Muscle layer of colon (tissue), 2 donors: ENCODE data around the gene NUDT3.
"Not testable (repeated sequence)": the region's sequence is repeated elsewhere in the genome, so short reads cannot be mapped to it uniquely, and the experiment has no call there.

Experiments
- H3K27ac ChIP-seq: one replicate; pipeline ENCODE4 v1.7.0; 2013; ENCODE audit warnings: low read depth, mild to moderate bottlenecking, low read length, moderate library complexity
- H3K27me3 ChIP-seq, 2 donors: one replicate each; pipeline ENCODE4 v1.7.0; 2013; ENCODE audit warnings: low read length in 2 of 2, mild to moderate bottlenecking in 2 of 2; ENCODE audit not compliant: insufficient read depth in 2 of 2, control insufficient read depth in 1 of 2
- H3K36me3 ChIP-seq: one replicate; pipeline ENCODE4 v1.7.0; 2013; ENCODE audit warnings: mild to moderate bottlenecking, low read length; ENCODE audit not compliant: insufficient read depth
- H3K4me1 ChIP-seq: one replicate; pipeline ENCODE4 v1.7.0; 2013; ENCODE audit warnings: mild to moderate bottlenecking, low read length; ENCODE audit not compliant: insufficient read depth
- H3K4me3 ChIP-seq, 2 donors: one replicate each; pipeline ENCODE4 v1.7.0; 2013; ENCODE audit warnings: low read length in 2 of 2, low read depth in 1 of 2, mild to moderate bottlenecking in 1 of 2, moderate library complexity in 1 of 2
- H3K9ac ChIP-seq: one replicate; pipeline ENCODE4 v1.7.0; 2013; ENCODE audit warnings: low read length
- H3K9me3 ChIP-seq: one replicate; pipeline ENCODE4 v1.7.0; 2013; ENCODE audit warnings: mild to moderate bottlenecking, low read length
- donor health status: abdominal sarcoma.
- donor health status: Adenocarcinoma of cecum.

NUDT3 gene

DNA sequence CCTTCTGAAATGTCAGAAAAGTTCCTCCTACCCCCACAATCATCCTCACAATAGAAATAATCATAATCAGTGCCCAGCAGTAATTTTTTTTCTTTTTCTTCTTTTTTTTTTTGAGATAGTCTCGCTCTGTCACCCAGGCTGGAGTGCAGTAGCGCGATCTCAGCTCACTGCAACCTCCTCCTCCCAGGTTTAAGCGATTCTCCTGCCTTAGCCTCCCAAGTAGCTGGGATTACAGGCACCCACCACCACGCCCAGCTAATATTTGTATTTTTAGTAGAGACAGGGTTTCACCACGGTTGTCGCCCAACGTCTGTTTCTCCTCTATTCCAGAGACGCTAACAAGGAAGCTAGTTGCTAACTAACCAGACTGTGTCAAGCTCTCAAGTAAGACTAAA is 28.8 kb downstream of the NUDT3 start:
- not testable (repeated sequence) for H3K4me3 ChIP-seq, H3K9me3 ChIP-seq, H3K9ac ChIP-seq, H3K36me3 ChIP-seq, H3K27ac ChIP-seq, H3K27me3 ChIP-seq
- H3K4me1 ChIP-seq = peaks cover 30% of the 10 kb centered on the region

DNA sequence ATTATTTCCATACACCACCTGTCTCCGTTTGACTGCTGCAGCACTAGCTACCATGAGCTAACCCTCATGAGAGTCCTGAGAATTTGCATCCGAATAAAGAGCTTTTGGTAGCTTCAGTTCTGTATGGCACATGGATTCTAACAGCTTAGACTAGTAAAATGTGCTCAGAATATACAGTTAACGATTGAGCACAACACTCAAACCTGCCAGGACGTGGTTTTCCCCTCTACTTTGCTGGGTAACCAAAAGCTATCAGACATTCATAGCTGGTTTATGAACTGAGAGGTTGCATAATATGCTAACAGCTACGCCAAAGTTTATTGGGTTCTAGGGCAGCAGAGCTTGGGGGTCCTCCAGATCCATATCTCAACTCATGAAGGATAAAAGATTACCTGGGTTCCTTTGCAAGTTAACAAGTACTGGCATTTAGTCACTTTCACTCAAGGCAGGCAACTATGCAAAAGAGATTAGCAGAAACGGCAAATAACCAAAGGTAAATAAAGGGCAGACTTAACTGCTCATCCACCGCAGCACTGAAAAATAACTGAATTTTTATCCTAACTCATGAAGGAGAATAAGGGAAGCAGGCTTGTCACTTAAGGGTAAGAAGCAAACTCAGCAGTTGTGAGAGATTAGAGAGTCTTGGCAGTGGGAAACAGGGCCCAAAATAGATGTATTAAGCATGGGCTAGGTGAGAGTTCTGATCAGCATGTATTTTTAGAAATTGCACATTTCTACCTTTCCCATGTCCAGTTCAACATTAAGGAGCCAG is 29.4 kb downstream of the NUDT3 start:
- Histone ChIP-seq H3K9ac (no peak overlapping the region), H3K4me3 (no peak overlapping the region), H3K27ac (no peak overlapping the region), H3K9me3 (no peaks in the 10 kb centered on the region), H3K4me1 (peaks cover 36% of the 10 kb centered on the region), H3K27me3 (no peaks in the 10 kb centered on the region), H3K36me3 (no peaks in the 10 kb centered on the region)

DNA sequence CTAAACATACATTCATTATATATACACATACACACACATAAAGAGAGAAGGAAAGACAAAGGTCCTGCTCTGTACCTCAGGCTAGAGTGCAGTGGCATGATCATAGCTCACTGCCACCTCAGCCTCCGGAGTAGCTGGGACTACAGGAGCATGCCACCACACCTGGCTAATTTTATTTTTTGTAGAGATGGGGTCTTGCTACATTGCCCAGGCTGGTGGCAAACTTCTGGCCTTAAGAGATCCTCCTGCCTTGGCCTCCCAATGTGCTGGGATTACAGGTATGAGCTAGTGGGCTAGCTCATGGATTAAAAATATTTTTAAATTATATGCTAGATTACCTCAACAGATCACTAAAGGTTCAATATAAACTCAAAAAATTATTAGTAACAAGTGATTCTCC is 30.3 kb downstream of the NUDT3 start:
- Histone ChIP-seq H3K36me3 (no peaks in the 10 kb centered on the region), H3K9me3 (no peaks in the 10 kb centered on the region), H3K4me1 (peaks cover 38% of the 10 kb centered on the region), H3K27me3 (no peaks in the 10 kb centered on the region), H3K4me3 (no peak overlapping the region), H3K9ac (no peak overlapping the region), H3K27ac (no peak overlapping the region)

DNA sequence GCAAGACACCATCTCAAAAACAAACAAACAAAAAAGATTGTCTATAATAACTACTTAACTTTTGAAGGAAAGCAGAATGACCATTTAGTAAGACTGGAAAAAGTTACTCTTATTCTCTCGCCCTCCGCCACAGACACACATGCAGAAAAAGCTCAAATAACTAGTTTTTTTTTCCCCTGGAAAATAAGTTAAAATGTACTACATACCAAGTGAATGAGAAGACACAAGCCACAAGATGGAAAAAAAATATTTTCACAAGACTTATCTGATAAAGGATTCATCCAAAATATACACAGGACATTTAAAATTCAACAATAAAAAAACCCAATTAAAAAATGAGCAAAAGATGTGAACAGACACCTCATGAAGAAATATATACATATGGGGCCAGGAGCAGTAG is 31.9 kb downstream of the NUDT3 start:
- H3K27ac ChIP-seq = no peak overlapping the region
- no peak overlapping the region for H3K4me3 ChIP-seq
- H3K9me3 ChIP-seq = no peaks in the 10 kb centered on the region
- no peaks in the 10 kb centered on the region for H3K27me3 ChIP-seq
- H3K36me3 ChIP-seq = no peaks in the 10 kb centered on the region
- H3K9ac ChIP-seq = no peak overlapping the region
- peaks cover 38% of the 10 kb centered on the region for H3K4me1 ChIP-seq

DNA sequence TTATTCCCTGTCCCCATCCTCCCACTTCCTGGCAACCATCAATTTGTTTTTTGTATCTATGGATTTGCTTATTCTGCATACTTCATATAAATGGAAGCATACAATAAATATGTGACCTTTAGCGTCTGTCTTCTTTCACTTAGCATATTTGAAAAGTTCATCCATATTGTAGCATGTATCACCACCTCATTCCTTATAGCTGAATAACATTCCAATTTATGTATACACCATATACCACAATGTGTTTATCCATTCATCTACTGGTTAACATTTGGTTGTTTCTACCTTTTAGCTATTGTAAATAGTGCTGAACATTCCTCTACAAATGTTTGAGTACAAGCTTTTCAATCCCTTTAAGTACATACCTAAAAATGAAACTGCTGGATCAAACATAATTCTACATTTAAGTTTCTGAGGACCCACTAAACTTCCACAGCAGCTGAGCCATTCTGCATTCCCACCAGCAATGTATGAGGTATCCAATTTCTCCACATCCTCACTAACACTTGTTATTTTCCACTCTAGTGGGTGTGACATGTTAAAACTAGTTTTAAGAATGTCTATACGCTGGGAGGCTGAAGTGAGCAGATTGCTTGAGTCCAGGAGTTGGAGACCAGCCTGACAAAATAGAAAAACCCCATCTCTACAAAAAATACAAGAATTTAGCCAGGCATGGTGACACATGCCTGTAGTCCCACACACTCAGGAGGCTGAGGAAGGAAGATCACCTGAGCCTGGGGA is 32.9 kb downstream of the NUDT3 start:
- Histone ChIP-seq H3K4me1 (peaks cover 38% of the 10 kb centered on the region), H3K4me3 (no peak overlapping the region), H3K36me3 (no peaks in the 10 kb centered on the region), H3K9ac (no peak overlapping the region), H3K9me3 (no peaks in the 10 kb centered on the region), H3K27ac (no peak overlapping the region), H3K27me3 (no peaks in the 10 kb centered on the region)

DNA sequence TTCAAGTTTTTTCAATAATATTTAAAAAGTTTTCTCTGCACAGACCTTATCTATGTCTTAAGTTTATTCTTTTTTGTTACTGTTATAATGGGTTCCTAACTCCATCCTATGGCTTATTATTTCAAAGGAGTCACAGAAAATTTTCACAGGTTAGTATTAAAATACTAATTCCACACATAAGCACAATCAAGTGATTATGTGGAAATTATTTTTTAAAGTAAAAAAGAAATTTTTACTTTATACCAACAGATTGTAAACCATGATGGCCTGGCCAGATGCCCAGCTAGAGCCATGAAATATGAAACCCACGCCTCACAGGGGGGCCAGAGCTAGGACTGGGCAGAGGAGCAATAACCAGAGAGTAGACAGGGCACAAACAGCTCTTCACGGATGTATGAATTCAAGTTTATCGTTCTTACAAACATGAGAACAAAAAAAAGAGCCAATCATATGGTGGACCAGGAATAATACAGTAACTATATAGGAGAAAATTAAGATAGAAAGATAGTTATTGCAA is 34.0 kb downstream of the NUDT3 start:
- H3K27me3 ChIP-seq = no peaks in the 10 kb centered on the region
- H3K9me3 ChIP-seq = no peaks in the 10 kb centered on the region
- no peak overlapping the region for H3K9ac ChIP-seq
- H3K4me3 ChIP-seq = no peak overlapping the region
- peaks cover 30% of the 10 kb centered on the region for H3K4me1 ChIP-seq
- no peaks in the 10 kb centered on the region for H3K36me3 ChIP-seq
- H3K27ac ChIP-seq = no peak overlapping the region

DNA sequence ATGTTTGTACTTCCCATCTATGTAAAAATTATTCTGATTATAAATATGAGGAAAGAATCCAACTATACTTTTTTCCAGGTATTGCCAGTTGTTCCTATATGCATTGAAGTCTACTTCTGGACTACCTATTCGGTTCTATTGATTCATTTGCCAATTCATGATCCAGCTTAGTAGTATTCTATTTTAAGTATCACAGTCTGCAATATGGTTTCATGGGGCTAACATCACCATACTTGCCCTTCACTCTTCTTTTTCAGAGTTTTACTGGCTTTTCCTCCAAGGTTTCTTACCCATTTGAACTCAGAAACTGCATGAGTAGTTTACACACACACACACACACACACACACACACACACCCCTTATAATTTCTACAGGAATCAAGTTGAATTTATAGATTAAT is 34.5 kb downstream of the NUDT3 start:
- H3K4me3 ChIP-seq = no peak overlapping the region
- no peaks in the 10 kb centered on the region for H3K9me3 ChIP-seq
- H3K27ac ChIP-seq = no peak overlapping the region
- H3K36me3 ChIP-seq = no peaks in the 10 kb centered on the region
- H3K27me3 ChIP-seq = no peaks in the 10 kb centered on the region
- no peak overlapping the region for H3K9ac ChIP-seq
- H3K4me1 ChIP-seq = peaks cover 25% of the 10 kb centered on the region

DNA sequence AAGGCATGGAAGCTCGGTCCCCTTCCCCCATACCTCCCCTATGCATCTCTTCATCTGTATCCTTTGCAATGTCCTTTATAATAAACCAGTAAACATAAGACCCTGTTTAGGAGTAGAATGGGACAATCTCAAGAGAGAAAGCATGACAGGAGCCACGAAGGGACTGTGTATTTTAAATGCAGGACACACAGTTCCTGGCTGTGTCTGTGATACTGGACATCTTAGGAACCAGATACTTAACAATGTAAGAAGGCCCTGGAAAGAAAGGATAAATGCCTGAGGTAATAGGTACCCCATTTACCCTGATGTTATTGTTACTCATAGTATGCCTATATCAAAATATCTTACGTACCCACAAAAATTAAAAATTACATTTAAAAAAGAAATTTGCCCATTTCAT is 36.6 kb downstream of the NUDT3 start:
- H3K4me1 ChIP-seq = peaks cover 28% of the 10 kb centered on the region
- no peak overlapping the region for H3K27ac ChIP-seq
- H3K9me3 ChIP-seq = no peaks in the 10 kb centered on the region
- no peaks in the 10 kb centered on the region for H3K36me3 ChIP-seq
- no peak overlapping the region for H3K4me3 ChIP-seq
- H3K9ac ChIP-seq = no peak overlapping the region
- no peaks in the 10 kb centered on the region for H3K27me3 ChIP-seq

DNA sequence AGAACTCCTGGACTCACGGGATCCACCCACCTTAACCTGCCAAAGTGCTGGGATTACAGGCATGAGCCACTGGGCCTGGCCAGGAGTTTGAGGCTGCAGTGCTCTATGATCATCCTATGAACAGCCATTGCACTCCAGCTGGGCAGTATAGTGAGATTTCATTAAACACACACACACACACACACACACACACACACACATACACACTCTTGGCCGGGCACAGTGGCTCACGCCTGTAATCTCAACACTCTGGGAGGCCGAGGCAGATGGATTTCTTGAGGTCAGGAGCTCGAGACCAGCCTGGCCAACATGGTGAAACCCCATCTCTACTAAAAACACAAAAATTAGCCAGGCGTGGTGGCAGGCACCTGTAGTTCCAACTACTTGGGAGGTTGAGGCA is 38.2 kb downstream of the NUDT3 start:
- H3K4me1 ChIP-seq = peaks cover 25% of the 10 kb centered on the region
- H3K27ac ChIP-seq, H3K27me3 ChIP-seq, H3K36me3 ChIP-seq, H3K4me3 ChIP-seq, H3K9ac ChIP-seq, H3K9me3 ChIP-seq: not testable (repeated sequence)

DNA sequence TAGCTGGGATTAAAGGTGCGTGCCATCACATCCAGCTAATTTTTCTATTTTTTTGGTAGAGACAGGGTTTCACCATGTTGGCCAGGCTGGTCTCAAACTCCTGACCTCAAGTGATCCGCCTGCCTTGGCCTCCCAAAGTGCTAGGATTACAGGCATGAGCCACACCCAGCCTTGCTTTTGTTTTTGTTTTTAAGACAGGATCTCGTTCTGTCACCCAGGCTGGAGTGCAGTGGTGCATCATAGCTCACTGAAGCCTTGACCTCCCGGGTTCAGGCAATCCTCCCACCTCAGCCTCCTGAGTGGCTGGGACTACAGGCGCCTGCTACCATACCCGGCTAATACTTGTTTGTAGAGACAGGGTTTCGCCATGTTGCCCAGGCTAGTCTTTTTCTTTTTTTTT is 38.9 kb downstream of the NUDT3 start:
- not testable (repeated sequence) for H3K36me3 ChIP-seq, H3K4me3 ChIP-seq, H3K9ac ChIP-seq, H3K9me3 ChIP-seq, H3K27ac ChIP-seq, H3K27me3 ChIP-seq
- peaks cover 20% of the 10 kb centered on the region for H3K4me1 ChIP-seq

DNA sequence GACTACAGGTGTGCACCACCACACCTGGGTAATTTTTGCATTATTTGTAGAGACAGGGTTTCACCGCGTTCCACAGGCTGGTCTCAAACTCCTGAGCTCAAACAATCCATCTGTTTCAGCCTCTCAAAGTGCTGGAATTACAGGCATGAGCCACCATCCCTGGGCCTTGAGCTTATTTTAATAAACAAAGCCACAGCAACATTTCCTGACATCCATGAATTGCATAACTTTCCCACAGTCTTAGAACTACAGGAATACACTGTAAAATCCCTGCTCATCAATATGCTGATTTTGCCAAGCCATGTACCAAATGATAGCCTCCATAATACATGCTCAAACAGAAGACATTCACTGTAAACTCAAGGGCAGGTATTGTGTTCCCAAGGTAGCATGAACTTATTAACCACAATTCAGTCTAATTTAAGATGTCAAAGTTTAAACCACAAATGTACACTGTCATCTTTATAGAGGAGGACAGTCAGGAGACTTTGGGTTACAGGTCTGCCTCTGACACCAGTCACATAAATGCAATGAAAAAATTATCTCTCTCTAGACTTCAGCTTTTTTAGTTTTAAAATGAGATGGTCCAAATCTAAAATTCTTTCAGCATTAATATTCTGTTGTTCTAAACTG is 40.0 kb downstream of the NUDT3 start:
- no peak overlapping the region for H3K9ac ChIP-seq
- H3K27me3 ChIP-seq = no peaks in the 10 kb centered on the region
- H3K9me3 ChIP-seq = no peaks in the 10 kb centered on the region
- H3K27ac ChIP-seq = no peak overlapping the region
- no peak overlapping the region for H3K4me3 ChIP-seq
- no peaks in the 10 kb centered on the region for H3K36me3 ChIP-seq
- H3K4me1 ChIP-seq = peaks cover 13% of the 10 kb centered on the region
